WI38 (cell line): ENCODE results near the gene RHOT1.
"Not testable (repeated sequence)": the region's sequence is repeated elsewhere in the genome, so short reads cannot be mapped to it uniquely, and the experiment has no call there.

Experiments
- H3K4me3 ChIP-seq: 2 replicates; pipeline ENCODE4 v1.5.1; 2011; ENCODE audit warnings: low read depth, mild to moderate bottlenecking, control low read depth, low read length
- TF ChIP-seq, protein P1 (sequence below): IDR thresholded peaks from 2 replicates; pipeline ENCODE4 v1.5.1; 2012; ENCODE audit warnings: low read depth, mild to moderate bottlenecking, control low read depth, low read length

The RHOT1 gene

DNA sequence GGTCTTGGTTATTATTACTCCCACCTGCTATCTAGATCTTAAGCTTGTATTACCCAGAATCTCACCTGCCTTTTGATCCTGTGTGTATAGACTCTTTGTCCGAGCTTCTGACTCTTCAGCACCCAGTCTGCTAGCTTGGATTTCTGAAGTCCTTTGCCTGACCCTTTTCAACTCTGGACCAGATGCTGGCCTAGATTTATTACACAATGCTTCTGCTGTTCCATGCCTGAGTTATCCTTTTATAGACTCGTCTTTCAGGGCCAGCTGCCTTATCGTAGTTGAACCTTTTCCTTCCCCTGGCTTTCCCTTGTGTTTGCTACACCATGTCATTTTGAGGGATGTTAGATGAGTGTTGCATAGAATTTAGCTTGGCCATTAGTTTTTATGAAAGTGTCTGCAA lies 32.6 kb downstream of the RHOT1 start:
- TF ChIP-seq, protein P1, sequence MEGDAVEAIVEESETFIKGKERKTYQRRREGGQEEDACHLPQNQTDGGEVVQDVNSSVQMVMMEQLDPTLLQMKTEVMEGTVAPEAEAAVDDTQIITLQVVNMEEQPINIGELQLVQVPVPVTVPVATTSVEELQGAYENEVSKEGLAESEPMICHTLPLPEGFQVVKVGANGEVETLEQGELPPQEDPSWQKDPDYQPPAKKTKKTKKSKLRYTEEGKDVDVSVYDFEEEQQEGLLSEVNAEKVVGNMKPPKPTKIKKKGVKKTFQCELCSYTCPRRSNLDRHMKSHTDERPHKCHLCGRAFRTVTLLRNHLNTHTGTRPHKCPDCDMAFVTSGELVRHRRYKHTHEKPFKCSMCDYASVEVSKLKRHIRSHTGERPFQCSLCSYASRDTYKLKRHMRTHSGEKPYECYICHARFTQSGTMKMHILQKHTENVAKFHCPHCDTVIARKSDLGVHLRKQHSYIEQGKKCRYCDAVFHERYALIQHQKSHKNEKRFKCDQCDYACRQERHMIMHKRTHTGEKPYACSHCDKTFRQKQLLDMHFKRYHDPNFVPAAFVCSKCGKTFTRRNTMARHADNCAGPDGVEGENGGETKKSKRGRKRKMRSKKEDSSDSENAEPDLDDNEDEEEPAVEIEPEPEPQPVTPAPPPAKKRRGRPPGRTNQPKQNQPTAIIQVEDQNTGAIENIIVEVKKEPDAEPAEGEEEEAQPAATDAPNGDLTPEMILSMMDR, result no peak
- no peak overlapping the region for H3K4me3 ChIP-seq

DNA sequence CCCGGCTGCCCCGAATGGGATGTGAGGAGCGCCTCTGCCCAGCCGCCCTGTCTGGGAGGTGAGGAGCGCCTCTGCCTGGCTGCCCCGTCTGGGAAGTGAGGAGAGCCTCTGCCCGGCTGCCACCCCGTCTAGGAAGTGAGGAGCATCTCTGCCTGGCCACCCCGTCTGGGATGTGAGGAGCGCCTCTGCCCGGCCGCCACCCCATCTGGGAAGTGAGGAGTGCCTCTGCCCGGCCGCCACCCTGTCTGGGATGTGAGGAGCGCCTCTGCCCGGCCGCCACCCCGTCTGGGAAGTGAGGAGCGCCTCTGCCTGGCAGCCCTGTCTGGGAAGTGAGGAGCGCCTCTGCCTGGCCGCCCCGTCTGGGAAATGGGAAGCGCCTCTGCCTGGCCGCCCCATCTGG lies 36.4 kb downstream of the RHOT1 start:
- not testable (repeated sequence) for H3K4me3 ChIP-seq

DNA sequence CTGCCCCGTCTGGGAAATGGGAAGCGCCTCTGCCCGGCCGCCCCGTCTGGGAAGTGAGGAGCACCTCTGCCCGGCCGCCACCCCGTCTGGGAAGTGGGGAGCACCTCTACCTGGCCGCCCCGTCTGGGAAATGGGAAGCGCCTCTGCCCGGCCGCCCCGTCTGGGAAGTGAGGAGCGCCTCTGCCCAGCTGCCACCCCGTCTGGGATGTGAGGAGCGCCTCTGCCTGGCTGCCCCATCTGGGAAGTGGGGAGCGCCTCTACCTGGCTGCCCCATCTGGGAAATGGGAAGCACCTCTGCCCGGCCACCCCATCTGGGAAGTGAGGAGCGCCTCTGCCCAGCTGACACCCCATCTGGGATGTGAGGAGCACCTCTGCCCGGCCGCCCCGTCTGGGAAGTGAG lies 36.8 kb downstream of the RHOT1 start:
- not testable (repeated sequence) for H3K4me3 ChIP-seq

DNA sequence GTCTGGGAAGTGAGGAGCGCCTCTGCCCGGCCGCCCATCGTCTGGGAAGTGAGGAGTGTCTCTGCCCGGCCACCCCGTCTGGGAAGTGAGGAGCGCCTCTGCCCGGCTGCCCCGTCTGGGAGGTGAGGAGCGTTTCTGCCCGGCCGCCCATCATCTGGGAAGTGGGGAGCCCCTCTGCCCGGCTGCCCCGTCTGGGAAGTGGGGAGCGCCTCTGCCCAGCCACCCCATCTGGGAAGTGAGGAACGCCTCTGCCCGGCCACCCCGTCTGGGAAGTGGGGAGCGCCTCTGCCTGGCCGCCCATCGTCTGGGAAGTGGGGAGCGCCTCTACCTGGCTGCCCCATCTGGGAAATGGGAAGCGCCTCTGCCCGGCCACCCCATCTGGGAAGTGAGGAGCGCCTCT lies 37.2 kb downstream of the RHOT1 start:
- H3K4me3 ChIP-seq, result not testable (repeated sequence)

DNA sequence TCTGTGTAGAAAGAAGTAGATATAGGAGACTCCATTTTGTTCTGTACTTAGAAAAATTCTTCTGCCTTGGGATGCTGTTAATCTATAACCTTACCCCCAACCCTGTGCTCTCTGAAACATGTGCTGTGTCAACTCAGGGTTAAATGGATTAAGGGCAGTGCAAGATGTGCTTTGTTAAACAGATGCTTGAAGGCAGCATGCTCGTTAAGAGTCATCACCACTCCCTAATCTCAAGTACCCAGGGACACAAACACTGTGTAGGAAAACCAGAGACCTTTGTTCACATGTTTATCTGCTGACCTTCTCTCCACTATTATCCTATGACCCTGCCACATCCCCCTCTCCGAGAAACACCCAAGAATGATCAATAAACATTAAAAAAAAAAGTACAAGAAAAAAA lies 38.0 kb downstream of the RHOT1 start:
- not testable (repeated sequence) for H3K4me3 ChIP-seq

DNA sequence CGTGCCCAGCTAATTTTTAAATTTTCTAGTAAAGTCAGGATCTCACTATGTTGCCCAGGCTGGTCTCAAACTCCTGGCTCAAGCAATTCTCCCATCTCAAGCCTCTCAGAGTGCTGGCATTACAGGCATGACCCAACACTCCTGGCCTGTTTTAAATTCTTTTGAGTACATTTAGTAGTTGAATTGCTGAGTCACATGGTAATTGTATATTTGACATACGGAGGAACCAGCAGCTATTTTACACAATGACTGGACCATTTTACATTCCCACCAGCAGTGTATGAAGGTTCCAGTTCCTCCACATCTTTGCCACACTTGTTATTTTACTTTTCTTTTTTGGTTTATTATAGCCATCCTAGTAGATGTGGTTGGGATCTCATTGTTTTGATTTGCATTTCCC lies 43.6 kb downstream of the RHOT1 start:
- no peak overlapping the region for H3K4me3 ChIP-seq
- TF ChIP-seq, protein P1, result no peak

DNA sequence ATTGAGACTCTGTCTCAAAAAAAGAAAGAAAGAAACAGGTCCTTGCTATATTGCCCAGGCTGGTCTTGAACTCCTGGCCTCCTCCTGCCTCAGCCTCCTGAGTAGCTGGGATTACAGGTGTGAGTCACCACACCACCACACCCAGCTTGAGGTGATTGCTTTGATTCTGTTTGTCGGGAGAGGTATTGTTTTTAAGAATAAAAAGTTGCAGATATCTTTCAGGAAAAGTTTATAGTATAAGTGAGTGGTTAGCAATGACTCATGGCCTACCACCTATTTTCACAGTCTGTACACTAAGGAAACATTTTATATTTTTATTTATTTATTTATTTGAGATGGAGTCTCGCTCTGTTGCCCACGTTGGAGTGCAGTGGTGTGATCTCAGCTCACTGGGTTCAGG lies 45.0 kb downstream of the RHOT1 start:
- TF ChIP-seq, protein P1, result no peak
- no peak overlapping the region for H3K4me3 ChIP-seq

DNA sequence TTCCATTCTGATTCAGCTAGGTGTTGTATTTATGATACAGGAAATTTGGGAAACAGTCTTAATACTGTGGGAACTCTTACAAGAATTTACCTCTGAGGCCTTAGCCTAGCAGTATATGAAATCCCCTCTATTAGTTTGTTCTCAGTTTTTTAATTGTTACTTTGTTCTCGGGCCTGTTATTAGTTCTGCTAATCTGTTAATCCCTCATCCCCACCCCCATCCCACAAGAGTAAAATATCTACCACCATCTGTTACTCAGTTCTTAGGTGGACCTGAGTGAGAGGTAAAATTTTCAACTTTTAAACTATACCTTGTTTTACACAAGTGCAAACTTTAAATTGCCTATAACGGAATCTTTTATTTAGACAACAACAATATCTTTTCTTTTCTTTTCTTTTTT lies 47.0 kb downstream of the RHOT1 start:
- H3K4me3 ChIP-seq, result no peak overlapping the region
- TF ChIP-seq, protein P1, result no peak

DNA sequence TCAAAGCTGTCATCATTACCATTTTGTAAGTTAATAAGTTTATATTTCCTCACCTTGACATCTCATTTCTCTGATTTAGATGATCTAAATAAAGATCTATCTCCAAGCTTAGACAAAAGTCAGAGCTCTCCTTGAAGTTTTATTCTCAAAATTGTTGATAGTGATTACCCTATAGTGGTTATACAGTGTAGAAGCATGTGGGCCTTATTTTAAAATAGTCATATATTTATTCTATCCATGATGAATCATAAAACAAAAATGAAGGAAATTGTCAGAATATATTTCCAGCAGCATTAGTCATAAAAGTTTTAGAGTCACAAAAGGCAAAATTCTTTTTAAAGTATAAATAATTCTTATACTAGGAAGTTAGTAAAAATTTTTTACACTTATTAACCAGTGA lies 49.0 kb downstream of the RHOT1 start:
- no peak overlapping the region for H3K4me3 ChIP-seq
- TF ChIP-seq, protein P1, result no peak

DNA sequence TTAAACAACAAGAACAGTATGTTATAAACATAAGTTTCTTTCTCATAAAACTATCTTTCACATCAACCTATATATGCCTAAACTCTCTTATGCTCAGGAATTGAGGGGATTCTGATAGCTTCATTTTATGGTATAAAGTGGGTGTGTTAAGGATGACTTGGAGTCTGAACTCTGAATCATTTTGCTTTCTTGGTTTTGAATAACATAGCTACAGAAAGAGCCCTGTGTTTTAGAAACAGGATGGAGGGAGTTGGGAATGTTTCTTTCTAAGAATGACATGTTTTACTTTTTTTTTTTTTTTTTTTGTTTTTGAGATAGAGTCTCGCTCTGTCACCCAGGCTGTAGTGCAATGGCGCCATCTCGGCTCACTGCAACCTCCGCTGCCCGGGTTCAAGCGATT lies 50.1 kb downstream of the RHOT1 start:
- H3K4me3 ChIP-seq, result no peak overlapping the region
- TF ChIP-seq, protein P1, result no peak
